ENCODE data around the gene CNTFR.

Gene CNTFR

GRCh38 chr9:34615132-34615531 lies 25.6 kb upstream of the CNTFR start:
- no peak overlapping the region for H3K4me2 ChIP-seq (ENCODE audit: low read length, poor library complexity, severe bottlenecking)
- H2BK5ac ChIP-seq (ENCODE audit: low read depth, low read length, poor library complexity, severe bottlenecking), result no peak overlapping the region
- no peaks in the 10 kb centered on the region for H3K9me3 ChIP-seq (ENCODE audit: control insufficient read depth, low read length)
- H3K23ac ChIP-seq (ENCODE audit: low read length in 2 of 2), result no peak overlapping the region
- no peak overlapping the region for H2BK120ac ChIP-seq (ENCODE audit: low read depth, low read length)
- H4K91ac ChIP-seq (ENCODE audit: low read length), result no peak overlapping the region
- no peak overlapping the region for H3K4ac ChIP-seq (ENCODE audit: low read depth in 1 of 2, low read length in 2 of 2)
- H3K4me1 ChIP-seq (ENCODE audit: control insufficient read depth, insufficient read depth, low read depth, low read length), result peaks cover 13% of the 10 kb centered on the region
- no peak overlapping the region for H3K18ac ChIP-seq (ENCODE audit: low read depth in 1 of 2, low read length in 2 of 2)
- DNase-seq, result no peak
- H3K4me3 ChIP-seq (ENCODE audit: insufficient read depth in 1 of 2, low read depth in 1 of 2, low read length in 2 of 2), result no peak overlapping the region
- peaks cover 26% of the 10 kb centered on the region for H3K79me1 ChIP-seq (replicated peaks; ENCODE audit: low read length, poor library complexity, severe bottlenecking)
- peaks cover 49 to 52% of the 10 kb centered on the region in 2 experiments for H3K36me3 ChIP-seq (ENCODE audit: control insufficient read depth in 1 of 2, insufficient read depth in 2 of 2, low read depth in 1 of 2, low read length in 2 of 2)
- no peak overlapping the region for H2AFZ ChIP-seq (ENCODE audit: low read depth, low read length)
- H4K8ac ChIP-seq (ENCODE audit: low read length), result no peak overlapping the region
- no peak overlapping the region for H2AK5ac ChIP-seq (ENCODE audit: low read length, severe bottlenecking)
- H3K27ac ChIP-seq (ENCODE audit: low read length, poor library complexity, severe bottlenecking), result no peak overlapping the region
- H3K27me3 ChIP-seq (ENCODE audit: control insufficient read depth in 1 of 2, insufficient read depth in 1 of 2, low read length in 2 of 2), result no peaks in the 10 kb centered on the region
- H3K9ac ChIP-seq (ENCODE audit: low read length), result no peak overlapping the region
- 100% methylated on average over 1 of the region's 2 CpGs for WGBS
- H3K14ac ChIP-seq (ENCODE audit: low read length in 2 of 2), result no peak overlapping the region
- H2BK12ac ChIP-seq (ENCODE audit: low read length in 2 of 2), result no peak overlapping the region
- H2BK15ac ChIP-seq (ENCODE audit: low read depth, poor library complexity, severe bottlenecking), result no peak overlapping the region

- Histone ChIP-seq H2BK120ac (ENCODE audit: low read depth, low read length) (no peak overlapping the region), H3K9me3 (ENCODE audit: control insufficient read depth, low read length) (no peaks in the 10 kb centered on the region), H2BK5ac (ENCODE audit: low read depth, low read length, poor library complexity, severe bottlenecking) (no peak overlapping the region), H2BK15ac (ENCODE audit: low read depth, poor library complexity, severe bottlenecking) (peak overlapping the region; percentile 90), H3K4me1 (ENCODE audit: control insufficient read depth, insufficient read depth, low read depth, low read length) (peaks cover 13% of the 10 kb centered on the region), H3K14ac (ENCODE audit: low read length in 2 of 2) (no peak overlapping the region), H3K27me3 (ENCODE audit: control insufficient read depth in 1 of 2, insufficient read depth in 1 of 2, low read length in 2 of 2) (no peaks in the 10 kb centered on the region), H3K79me1 (replicated peaks; ENCODE audit: low read length, poor library complexity, severe bottlenecking) (peaks cover 11% of the 10 kb centered on the region), H3K9ac (ENCODE audit: low read length) (peak overlapping the region; percentile 97), H3K4ac (ENCODE audit: low read depth in 1 of 2, low read length in 2 of 2) (no peak overlapping the region), H2AK5ac (ENCODE audit: low read length, severe bottlenecking) (no peak overlapping the region), H3K4me3 (ENCODE audit: insufficient read depth in 1 of 2, low read depth in 1 of 2, low read length in 2 of 2) (peak overlapping the region in 1 of 2 experiments; percentile 99), H3K4me2 (ENCODE audit: low read length, poor library complexity, severe bottlenecking) (peak overlapping the region; percentile 97), H4K8ac (ENCODE audit: low read length) (peak overlapping the region; percentile 81), H3K27ac (ENCODE audit: low read length, poor library complexity, severe bottlenecking) (no peak overlapping the region), H3K18ac (ENCODE audit: low read depth in 1 of 2, low read length in 2 of 2) (peak overlapping the region in 1 of 2 experiments; percentile 34), H3K23ac (ENCODE audit: low read length in 2 of 2) (no peak overlapping the region), H3K36me3 (ENCODE audit: control insufficient read depth in 1 of 2, insufficient read depth in 2 of 2, low read depth in 1 of 2, low read length in 2 of 2) (peaks cover 44 to 47% of the 10 kb centered on the region in 2 experiments), H4K91ac (ENCODE audit: low read length) (no peak overlapping the region), H2BK12ac (ENCODE audit: low read length in 2 of 2) (no peak overlapping the region), H2AFZ (ENCODE audit: low read depth, low read length) (no peak overlapping the region)
- WGBS, result under 1% methylated on average over 11 of the region's 15 CpGs
- peak; percentile 82 for DNase-seq
Observed at GRCh38 chr9:34612788-34613390, 23.4 kb upstream of the CNTFR start.

- peak within 1 kb of the TSS in 1 of 2 experiments; percentile 33 for H2BK12ac ChIP-seq (ENCODE audit: low read length in 2 of 2)
- H3K79me1 ChIP-seq (replicated peaks; ENCODE audit: low read length, poor library complexity, severe bottlenecking), result peaks cover 9% of the 10 kb centered on the region
- H4K8ac ChIP-seq (ENCODE audit: low read length), result peak within 1 kb of the TSS; percentile 97
- H3K36me3 ChIP-seq (ENCODE audit: control insufficient read depth in 1 of 2, insufficient read depth in 2 of 2, low read depth in 1 of 2, low read length in 2 of 2), result peaks cover 36 to 41% of the 10 kb centered on the region in 2 experiments
- peak within 1 kb of the TSS; percentile 97 for H3K9ac ChIP-seq (ENCODE audit: low read length)
- peak within 1 kb of the TSS; percentile 90 for H2BK15ac ChIP-seq (ENCODE audit: low read depth, poor library complexity, severe bottlenecking)
- peak within 1 kb of the TSS in 1 of 2 experiments; percentile 84 for H3K14ac ChIP-seq (ENCODE audit: low read length in 2 of 2)
- H2BK5ac ChIP-seq (ENCODE audit: low read depth, low read length, poor library complexity, severe bottlenecking), result peak within 1 kb of the TSS; percentile 6
- 2% methylated on average over 77 of the region's 77 CpGs for WGBS
- H3K4me3 ChIP-seq (ENCODE audit: insufficient read depth in 1 of 2, low read depth in 1 of 2, low read length in 2 of 2), result peak within 1 kb of the TSS; percentile 73 to 99
- H3K27ac ChIP-seq (ENCODE audit: low read length, poor library complexity, severe bottlenecking), result peak within 1 kb of the TSS; percentile 67
- H4K91ac ChIP-seq (ENCODE audit: low read length), result peak within 1 kb of the TSS; percentile 47
- peak within 1 kb of the TSS; percentile 81 to 87 for H3K18ac ChIP-seq (ENCODE audit: low read depth in 1 of 2, low read length in 2 of 2)
- H3K9me3 ChIP-seq (ENCODE audit: control insufficient read depth, low read length), result no peaks in the 10 kb centered on the region
- H2AK5ac ChIP-seq (ENCODE audit: low read length, severe bottlenecking), result peak within 1 kb of the TSS; percentile 33
- H3K23ac ChIP-seq (ENCODE audit: low read length in 2 of 2), result peak within 1 kb of the TSS in 1 of 2 experiments; percentile 98
- peak; percentile 90 for DNase-seq
- H3K4ac ChIP-seq (ENCODE audit: low read depth in 1 of 2, low read length in 2 of 2), result peak within 1 kb of the TSS; percentile 77 to 95
- peak within 1 kb of the TSS; percentile 97 for H3K4me2 ChIP-seq (ENCODE audit: low read length, poor library complexity, severe bottlenecking)
- peaks cover 0 to 5% of the 10 kb centered on the region in 2 experiments for H3K27me3 ChIP-seq (ENCODE audit: control insufficient read depth in 1 of 2, insufficient read depth in 1 of 2, low read length in 2 of 2)
- H3K4me1 ChIP-seq (ENCODE audit: control insufficient read depth, insufficient read depth, low read depth, low read length), result peaks cover 13% of the 10 kb centered on the region
- peak within 1 kb of the TSS; percentile 19 for H2BK120ac ChIP-seq (ENCODE audit: low read depth, low read length)
- H2AFZ ChIP-seq (ENCODE audit: low read depth, low read length), result peak within 1 kb of the TSS; percentile 81
Observed at GRCh38 chr9:34611811-34612787, 22.6 kb upstream of the CNTFR start, which contains the start of gene RPP25L. TSS of gene RPP25L (minus strand) at chr9:34612097. CDS start at chr9:34611296, 801 bp downstream.

Data from mesenchymal stem cell (in vitro differentiated cells and primary cell).